OCI-M1 (cell line): ENCODE measurements around the gene THRAP3.

Experiments
- DNase-seq: peaks from one replicate; lab custom pipeline; 2025; lab: John Stamatoyannopoulos, UW

The THRAP3 gene

DNA sequence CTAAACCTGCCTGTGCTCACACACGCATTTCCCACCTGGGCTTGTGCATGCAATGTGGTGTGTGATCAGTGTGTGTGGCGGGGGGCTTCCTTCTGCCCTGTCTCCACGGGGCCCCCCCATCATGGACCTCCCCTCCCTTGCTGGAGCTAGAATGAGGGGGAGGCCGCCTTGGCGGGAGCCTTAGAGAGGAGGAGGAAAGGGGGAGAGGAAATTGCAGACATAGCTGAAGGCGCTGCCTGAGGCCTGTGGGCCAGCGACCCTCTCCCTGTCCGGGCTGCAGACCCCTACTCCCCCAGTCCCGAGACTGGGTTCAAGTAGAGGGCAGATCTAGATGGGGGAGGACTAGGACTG lies 100.1 kb downstream of the THRAP3 start:
- DNase-seq: no peak

DNA sequence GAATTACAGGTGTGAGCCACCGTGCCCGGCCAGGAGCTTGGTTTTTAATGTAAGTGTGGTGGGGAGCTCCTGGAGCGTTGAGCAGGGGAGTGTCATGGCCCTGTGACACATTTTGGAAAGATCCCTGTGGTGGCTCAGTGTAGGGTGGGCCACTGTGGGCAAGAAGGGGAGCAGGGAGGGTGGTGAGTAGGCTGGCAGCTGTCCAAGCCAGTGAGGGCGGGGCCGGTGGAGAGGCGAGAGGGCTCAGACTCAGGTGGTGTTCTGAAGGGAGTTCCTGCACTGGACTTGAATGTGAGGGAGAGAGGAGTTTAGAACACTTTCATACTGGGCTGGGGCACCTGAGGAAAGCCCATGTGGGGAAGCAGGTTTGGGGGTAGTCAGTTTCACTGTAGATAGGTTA lies 102.3 kb downstream of the THRAP3 start:
- no peak for DNase-seq

DNA sequence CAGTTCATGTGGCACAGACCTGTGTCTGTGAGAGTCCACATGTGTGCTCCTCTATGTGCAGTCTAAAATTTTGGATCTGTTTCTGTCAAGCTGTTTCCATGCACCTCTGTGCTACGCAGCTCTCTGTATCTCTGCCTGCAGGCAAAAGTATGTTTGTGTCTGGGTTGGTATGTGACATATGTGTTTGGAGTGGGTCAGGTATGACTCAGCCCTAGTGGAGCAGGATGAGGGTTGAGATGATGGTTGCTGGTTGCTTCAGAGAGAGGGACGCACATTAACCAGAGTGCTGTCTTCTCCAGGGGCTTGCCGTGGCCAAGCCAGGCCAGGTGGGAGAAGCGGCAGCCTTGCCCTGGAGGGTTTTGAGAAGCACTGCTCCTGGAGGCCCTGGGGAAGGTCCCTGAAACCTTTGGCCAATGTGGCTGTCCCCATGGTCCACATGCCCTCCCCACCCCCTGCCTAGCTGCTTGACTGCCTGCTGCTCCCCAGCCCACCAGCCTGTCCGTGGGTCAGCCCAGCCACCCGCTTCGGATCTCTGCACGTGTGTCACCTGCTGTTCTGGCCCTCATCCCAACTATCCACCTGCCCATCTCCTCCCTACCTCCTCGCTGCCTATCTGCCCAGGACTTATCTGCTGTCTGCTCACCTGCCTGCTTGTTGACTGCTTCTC lies 103.3 kb downstream of the THRAP3 start:
- DNase-seq: no peak

DNA sequence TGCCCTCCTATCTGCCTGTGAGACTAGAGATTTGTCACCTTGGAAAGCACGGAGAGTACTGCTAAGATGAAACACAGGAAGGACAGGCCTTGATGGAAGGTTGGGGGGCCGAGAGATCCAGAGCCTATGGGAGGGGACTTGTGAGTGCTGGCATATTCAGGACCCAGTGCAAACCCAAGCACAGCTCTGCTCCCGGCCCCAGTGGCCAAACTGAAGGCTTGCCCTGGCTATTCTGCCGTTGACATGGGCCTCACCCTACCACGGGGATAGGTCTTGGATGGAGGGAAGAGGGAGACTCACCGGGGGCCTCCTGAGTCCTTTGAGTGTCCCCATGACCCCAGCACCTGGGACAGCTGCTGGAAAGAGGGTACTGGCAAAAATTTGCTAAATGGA lies 103.8 kb downstream of the THRAP3 start:
- no peak for DNase-seq

DNA sequence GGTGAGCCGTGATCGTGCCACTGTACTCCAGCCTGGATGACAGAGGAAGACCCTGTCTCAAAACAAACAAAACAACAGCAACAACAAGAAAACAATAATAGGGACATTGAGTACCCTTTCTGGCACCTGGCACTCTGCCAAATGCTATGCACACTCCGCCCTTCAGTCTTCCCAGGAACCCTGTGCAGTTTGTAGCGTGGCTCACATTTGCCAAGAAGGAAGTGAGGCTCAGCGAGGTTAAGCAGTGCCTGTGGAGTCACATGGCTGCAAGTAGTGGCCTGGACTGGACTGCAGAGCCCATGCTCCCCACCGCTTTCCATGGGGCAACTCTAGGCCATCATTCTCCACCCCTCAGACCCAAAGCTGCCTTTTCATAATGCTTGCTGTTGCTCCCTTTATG lies 104.5 kb downstream of the THRAP3 start:
- DNase-seq: peak; percentile 11

DNA sequence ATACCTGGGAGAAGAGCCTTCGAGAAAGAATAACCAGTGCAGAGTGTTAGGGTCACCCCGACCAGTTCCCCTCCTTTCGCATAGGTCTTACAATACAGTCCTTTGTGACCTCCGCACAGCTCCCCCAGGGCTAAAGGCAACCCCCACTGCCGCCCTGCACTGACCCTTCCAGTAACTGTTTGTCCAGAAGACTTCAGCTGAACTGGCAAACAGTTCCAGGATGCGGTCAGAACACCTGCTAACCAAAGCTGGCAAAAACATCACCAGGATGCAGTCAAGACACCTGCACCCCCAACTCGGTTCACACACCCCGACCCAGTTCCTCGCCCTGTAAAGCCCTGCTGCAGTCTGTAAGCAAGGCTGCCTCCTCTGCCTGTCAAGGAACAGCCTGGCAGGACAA lies 105.6 kb downstream of the THRAP3 start:
- DNase-seq: no peak

DNA sequence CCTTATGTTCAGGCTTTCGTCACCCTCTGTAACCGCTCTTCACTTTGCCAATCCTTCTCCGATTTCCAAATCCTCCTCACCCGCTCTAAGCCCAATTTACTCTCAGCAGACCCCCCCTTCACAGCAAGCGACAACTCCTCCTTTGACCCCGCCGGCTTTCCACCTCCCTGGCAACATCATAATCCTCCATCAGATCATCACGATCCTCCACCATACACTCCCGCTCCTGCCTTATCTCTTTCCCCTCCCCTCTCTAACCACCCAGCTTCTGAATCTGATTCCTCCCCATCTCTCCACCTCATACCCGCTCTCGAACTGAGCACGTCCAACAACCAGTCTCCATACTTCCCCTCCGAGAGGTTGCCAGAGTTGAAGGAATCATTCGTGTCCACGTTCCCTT lies 106.7 kb downstream of the THRAP3 start:
- no peak for DNase-seq

DNA sequence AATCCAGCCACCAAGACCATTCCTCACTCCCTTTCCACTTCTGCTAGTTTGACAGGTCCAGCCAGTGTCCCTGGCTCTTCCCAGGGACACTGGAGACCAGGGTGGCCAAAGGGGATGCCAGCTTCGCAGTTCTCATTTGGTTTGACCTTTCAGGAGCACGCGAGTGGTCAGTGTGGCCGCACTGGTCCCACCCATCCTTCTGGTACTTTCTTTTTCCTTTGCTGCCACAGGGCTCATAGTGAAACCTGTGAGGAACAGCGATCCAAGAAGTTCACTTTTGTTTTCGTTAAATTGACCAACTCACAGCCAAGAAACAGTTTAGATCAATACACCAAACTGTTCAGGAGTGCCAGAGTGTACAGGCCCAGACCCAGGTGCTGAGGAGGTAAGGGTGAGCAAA lies 113.6 kb downstream of the THRAP3 start:
- no peak for DNase-seq

DNA sequence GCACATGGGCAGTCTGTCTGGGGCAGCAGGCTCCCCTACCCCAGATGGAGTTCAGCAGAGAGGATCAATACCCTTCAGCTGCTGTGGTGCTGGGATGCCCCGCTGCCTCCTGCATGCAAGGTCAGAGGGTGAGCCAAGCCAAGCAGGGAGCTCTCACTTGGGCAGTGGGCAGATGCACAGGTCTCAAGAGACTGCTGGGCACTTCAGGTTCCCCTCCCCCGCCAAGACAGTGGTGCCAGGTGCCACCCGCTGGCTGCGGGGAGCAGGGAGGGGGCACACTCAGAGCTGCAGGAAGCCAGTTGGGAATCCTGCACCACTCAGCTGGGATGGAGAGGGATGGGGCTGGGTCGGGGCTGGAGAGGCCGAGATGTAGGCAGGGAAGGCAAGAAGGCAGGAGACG lies 115.0 kb downstream of the THRAP3 start:
- no peak for DNase-seq

DNA sequence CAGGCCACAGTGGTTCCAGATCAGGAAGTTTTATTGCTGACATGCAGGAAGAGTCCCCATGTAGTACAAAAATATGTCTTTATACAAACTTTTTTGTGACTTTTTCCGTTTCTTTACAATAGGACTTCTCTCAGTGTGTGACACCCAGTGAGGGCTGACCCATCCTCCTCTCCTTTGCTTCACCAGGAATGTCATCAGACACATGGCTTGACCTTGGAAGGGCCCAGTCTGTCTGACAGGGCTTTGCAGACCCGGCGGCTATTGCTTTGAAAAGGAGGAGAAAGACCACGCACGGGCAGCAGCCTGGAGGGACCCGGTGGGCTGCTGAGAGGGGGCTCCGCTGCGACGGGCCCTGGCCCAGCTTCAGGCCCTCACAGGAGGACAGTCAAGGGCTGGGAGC lies 115.4 kb downstream of the THRAP3 start:
- no peak for DNase-seq

DNA sequence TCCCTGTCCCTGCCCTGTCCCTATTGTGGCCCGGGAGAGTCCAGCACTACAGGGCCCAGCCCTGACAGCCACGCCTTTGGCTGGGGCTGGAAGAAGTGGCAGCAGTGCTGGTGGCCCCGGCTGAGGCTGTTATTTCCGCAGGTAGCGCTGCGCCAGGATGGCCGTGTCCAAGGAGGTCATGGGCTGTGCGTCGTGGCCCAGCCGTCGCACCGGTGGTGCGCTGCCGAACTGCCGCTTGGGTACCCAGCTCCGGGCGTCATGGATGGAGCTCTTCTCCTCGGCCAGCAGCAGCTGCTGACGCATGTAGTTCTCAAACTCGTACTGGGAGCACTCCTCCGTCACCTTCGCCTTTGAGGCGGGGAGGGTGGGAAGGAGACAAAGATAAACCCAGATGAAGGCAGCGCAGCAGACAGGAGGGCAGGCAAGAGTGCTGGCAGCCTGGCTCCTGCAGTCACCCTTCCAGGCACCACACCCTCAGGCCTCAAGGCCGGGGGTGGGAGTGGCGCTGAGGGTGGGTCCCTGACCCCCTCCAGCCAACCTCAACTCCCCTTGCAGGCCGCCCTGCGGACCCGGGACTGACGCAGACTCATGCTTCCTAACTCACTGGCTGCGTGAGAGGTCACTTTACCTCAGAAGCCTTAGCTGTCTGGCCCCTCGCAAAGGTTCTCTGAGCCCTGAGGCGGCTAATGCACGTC lies 117.5 kb downstream of the THRAP3 start:
- no peak for DNase-seq

DNA sequence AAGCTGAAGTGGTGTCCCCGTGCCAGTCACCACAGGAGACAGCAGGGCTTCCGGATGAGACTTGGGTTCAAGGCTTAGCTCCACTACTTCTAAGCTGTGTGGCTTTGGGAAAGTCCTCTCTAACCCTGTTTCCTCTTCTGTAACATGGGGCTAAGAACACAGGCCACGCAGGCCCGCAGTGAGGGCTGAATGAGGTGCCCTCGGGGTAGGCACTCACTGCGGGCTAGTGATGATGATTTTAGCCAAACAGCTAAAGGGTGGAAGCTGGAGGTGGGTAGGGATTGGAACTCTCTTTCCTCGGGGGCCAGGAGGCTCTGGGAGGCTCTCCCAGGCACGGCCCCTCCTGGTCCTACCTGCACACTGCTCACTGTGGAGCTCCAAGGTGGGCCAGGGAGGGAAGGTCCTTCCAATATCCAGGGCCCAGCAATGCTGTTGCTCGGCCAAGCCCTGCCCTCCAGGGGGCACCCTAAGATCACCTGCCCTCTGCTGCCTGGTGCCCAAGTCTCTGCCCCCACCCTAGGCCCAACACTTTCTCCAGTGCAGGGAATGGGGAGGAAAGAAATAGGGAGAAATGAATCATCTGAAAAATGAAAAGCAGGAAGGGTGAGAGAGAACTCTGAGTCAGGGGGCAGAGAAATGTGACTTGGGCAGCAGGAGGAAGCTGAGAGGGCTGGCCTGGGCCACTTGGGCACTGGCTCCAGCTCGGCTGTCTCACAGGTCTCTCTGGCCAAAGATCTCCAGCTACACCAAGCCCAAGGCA lies 118.4 kb downstream of the THRAP3 start:
- DNase-seq: peak; percentile 24

DNA sequence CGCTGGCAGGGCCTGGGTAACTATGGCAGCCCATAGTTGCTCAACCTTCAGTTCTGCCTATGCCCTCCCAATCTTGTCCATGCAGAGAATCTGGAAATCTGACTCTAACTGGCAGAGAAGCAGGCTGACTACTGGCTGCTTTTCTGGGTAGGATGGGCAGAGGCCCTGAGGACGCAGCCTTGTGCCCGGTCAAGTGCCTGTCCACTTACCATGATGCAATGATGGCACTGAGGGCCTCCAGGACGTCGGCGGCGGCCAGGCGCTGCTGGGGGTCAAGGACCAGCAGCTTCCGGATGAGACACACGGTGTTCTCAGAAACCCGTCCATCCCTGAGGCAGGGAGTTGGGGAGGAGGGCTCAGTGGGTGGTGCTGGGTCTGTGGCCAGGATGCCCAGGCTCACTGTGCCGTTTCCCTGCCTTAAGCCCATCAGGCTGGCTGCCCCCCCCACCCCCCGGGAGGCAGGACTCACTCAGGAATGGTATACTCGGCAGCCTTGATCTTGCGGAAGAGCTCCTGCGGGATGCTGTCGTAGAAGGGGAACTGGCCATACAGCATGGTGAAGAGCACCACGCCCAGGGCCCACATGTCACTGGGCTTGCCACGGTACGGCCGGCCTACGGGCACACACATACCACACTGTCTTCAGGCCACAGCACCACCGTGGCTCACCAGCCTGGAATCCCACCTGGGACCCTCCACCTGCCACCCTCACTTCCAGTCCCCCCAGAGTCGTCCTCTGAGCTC lies 119.6 kb downstream of the THRAP3 start:
- no peak for DNase-seq

DNA sequence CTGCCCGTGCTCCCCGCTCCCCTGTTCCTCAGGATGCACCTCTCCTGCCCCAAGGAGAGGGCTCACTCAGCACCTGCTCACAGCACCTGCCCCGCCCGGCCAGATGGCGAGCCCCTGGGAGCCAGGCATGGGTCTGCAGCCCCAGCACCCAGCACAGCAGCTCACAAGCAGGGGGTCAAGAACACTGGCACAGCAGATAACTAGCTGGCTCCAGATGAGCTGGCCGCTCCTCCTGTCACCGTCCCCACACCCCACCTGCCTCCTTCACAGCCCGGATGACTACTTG lies 120.1 kb downstream of the THRAP3 start:
- DNase-seq: no peak

DNA sequence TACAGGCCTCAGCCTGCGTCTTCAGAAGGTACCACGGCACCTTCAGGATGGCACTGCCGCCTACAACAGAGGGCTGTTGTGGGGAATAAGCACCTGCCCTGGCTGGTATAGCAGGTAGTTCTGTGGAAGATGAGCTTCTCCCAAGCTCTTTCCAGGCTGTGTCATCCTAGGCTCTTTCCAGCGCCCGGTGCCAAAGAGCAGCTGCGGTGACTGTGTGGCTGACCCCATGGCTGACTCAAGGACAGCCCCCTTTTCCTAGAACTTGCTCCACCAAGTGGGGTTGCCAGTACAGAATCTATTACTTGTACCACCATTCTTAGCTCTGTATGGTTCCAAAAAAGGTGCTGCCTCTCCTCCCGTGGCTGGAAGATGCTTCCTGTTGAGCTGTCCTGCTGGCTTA lies 121.1 kb downstream of the THRAP3 start:
- no peak for DNase-seq

DNA sequence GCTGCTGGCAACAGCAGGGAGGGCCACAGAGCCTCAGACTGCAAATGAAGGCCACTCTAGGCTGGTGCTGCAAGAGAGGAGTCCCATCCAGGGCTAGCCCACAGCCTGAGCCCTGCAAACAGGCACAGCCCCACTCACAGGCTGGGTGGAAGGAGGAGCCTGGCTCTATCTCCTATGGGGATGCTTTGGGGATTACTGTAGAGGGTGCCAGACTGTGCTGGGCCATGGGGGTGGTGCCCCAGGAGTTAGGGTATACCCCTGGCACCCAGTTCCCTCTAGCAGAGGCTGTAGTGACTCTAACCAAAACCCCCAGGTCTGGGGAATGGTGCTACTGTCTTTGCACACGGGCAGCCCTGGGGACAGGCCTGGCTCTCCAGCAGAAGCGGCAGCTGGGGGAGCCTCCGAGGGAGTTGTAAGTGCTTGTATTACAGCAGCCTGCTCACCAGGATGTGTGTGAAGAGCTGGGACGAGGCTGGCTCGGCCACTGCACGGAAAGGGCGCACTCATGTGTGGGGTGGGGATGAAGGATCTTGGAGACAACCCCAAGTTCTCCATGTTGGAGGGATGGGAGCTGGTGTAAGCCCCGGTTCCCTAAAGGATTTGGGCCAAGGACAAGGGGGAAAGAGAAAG lies 122.6 kb downstream of the THRAP3 start:
- DNase-seq: no peak

DNA sequence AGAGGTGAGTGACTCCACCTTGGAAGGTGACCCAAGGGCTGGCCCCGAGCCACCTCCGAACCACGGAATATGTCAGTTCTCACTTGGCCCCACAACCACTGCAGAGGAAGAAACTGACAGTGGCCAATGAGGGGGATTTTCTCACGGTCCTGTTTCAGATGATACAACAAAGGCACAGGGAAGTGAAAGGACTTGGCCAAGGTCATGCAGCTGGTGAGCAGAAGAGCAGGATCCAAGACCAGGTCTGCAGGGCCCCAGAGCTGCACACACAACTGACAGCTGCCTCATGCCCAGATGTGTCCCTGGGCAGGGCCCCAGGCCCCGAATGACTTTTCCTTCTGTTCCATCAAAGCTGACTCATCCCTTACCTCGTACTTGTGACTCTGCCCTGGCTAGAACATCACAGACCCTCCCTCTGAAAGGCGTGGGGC lies 125.0 kb downstream of the THRAP3 start:
- DNase-seq: no peak

DNA sequence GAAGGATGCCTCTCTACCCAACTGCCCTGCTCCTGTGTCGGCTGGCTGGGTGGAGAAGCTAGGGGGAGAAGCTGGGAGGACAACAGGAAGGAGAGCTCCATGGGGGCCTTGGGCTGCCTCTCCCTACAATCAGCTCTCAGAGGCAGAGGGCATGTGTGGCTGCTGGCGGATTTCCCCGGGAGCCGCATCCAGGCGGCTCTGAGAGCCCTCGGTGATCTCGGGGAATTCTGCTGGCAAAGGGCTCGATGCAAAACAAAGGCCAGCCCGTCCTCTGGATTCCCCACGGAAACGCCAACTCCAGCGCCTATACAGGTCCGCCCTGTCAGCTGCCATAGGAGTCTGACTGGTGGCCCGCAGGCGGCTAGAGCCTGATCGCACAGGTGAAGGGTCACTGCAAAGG lies 125.6 kb downstream of the THRAP3 start:
- DNase-seq: no peak

DNA sequence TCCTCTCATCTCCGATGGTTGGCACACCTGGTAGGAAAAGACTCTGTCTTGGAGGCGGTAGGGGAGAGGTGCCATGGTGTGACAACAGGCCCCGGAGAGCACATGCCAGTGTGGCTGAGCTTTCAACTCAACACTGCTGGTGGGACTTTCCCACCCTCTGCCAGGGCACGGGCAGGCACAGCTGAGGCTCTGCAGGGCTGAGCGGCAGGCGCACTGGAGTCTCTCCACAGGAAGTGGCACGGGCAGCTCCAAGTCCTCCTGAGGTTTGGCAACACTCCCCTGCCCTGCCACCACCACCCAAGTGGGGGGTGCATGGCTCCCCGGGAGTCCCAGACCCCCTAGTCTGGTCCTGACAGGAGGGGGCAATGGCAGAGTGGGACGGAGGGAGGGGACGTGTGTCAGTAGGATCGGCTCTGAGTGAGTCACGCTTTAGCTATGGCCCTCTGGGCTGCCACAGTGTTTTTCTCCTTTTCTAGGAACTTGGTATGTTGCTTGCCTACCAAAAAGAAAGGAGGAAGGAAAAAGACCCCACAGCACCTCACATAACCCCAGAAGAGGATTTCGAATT lies 126.5 kb downstream of the THRAP3 start:
- no peak for DNase-seq

DNA sequence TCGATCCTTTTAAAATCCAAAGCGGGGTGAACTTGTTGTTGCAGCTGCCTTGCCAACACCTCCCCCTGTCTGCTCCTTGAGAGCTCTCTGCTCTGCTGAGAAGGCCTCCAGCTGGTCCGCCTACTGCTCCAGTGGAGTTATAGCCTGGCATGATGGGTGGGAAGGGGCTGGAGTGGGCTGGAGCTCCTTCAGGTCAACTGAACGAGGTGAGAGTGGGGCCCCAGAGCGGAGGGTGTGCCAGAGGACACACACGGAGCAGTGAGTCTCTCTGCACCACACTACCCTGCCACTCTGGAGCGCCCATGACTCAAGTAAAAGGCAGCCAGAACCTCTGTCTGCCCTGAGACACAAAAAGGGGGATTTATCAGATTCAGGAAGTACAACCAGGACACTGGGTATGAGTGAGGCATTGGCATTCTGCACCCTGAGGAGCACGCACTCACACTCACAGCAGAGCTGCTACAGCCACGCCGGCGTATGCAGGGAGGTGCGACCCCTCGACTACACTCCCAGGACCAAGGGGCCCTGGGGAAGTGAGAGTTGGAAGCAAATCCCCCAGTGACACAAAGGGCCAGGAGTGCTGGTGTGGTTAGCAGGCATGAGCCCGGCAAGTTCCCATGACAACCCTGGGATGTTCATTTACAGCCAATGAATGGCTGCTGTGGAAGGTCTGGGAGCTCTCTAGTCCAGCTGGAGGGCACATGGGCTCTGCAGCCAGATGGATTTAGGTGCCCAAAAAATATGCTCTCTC lies 127.2 kb downstream of the THRAP3 start:
- no peak for DNase-seq
